K562 (cell line): ENCODE results near the gene ATP5PO. TPM values are rescaled to one million over a fixed set of nuclear protein-coding genes. Genes with fewer than 3 reads are reported as not detected.

Source experiments
- ARHGAP35 ChIP-seq: fragments of 450-650 bp; IDR thresholded peaks from 2 replicates; pipeline ENCODE4 v1.6.1; 2018; ENCODE audit not compliant: partially characterized antibody
- ARID2 ChIP-seq: fragments of 450-650 bp; IDR thresholded peaks from 2 replicates; pipeline ENCODE4 v1.6.1; 2017; ENCODE audit warnings: antibody characterized with exemption, mild to moderate bottlenecking
- ATF7 ChIP-seq: fragments of 450-650 bp; IDR thresholded peaks from 2 replicates; pipeline ENCODE4 v1.7.1; 2014; ENCODE audit warnings: mild to moderate bottlenecking, moderate library complexity
- BCL6 ChIP-seq: fragments of 250-450 bp; sonication (Bioruptor Pico); IDR thresholded peaks from 2 replicates; pipeline ENCODE4 v1.4.0; 2020
- CTCFL ChIP-seq: IDR thresholded peaks from 2 replicates; pipeline ENCODE4 v1.6.1; 2011; ENCODE audit warnings: borderline replicate concordance, low read depth, mild to moderate bottlenecking, moderate library complexity, low read length; ENCODE audit not compliant: insufficient read depth, poor library complexity, severe bottlenecking
- MCM7 ChIP-seq, 2 experiments: fragments of 450-650 bp; IDR thresholded peaks; 2 replicates each; pipeline ENCODE4 v1.6.1; 2016 to 2018
- MYBL2 ChIP-seq, 2 experiments: fragments of 450-650 bp in 1 of 2; sonication (generic) in 1 of 2; formaldehyde crosslinking in 1 of 2; IDR thresholded peaks; 2 replicates each; pipeline versions ENCODE4 v1.6.1 to v1.8.1; 2017 to 2022; ENCODE audit warnings: borderline replicate concordance in 1 of 2, inconsistent platforms in 1 of 2, low read depth in 1 of 2, mild to moderate bottlenecking in 1 of 2, missing genetic modification reagents in 1 of 2, moderate library complexity in 1 of 2
- NFXL1 ChIP-seq: fragments of 450-650 bp; formaldehyde crosslinking; IDR thresholded peaks from 2 replicates; pipeline ENCODE4 v1.4.0; 2021; ENCODE audit warnings: mild to moderate bottlenecking
- NR4A1 ChIP-seq, 2 experiments: fragments of 250-450 bp in 1 of 2; fragments of 450-650 bp in 1 of 2; sonication (Bioruptor Pico) in 1 of 2; IDR thresholded peaks; 2 replicates each; pipeline versions ENCODE4 v1.4.0 to v1.6.1; 2016 to 2020; ENCODE audit warnings: mild to moderate bottlenecking in 2 of 2, missing compliant biosample characterization in 1 of 2, missing genetic modification characterization in 1 of 2, moderate library complexity in 1 of 2
- SAP30 ChIP-seq: fragments of 200-600 bp; sonication (generic); IDR thresholded peaks from 2 replicates; pipeline ENCODE4 v1.6.1; 2012; ENCODE audit warnings: borderline replicate concordance, low read depth, mild to moderate bottlenecking, moderate library complexity, low read length, control low read depth, inconsistent platforms; ENCODE audit not compliant: insufficient read depth, poor library complexity, severe bottlenecking
- ZNF134 ChIP-seq: fragments of 250-450 bp; sonication (Bioruptor Pico); conservative IDR thresholded peaks from 2 replicates; pipeline ENCODE4 v1.4.0; 2020
- ZNF518B ChIP-seq: fragments of 250-450 bp; sonication (Bioruptor Pico); IDR thresholded peaks from 2 replicates; pipeline ENCODE4 v1.5.0; 2021; ENCODE audit warnings: mild to moderate bottlenecking, moderate library complexity
- polyA plus RNA-seq, 8 experiments: library from polyadenylated mRNA; depleted of rRNA in 4 of 8; stranded (reverse) in 5 of 8; unstranded in 3 of 8; fragments of >200 nt; fragmentation: Nextera tagmentation in 2 of 8; fragmentation: Illumina TruSeq in 1 of 8; extraction: Ambion mirVana in 2 of 8; extraction: Trizol in 1 of 8; gene quantifications; 2 replicates each; pipeline versions ENCODE4 v1.2.1 to v1.2.3, GENCODE V29; 2011 to 2014; ENCODE audit warnings: inconsistent platforms in 1 of 8, missing spikeins in 1 of 8
- total RNA-seq, 7 experiments: library from RNA; depleted of rRNA in 6 of 7; stranded (reverse); fragments of >200 nt in 6 of 7; fragmentation: Illumina TruSeq in 2 of 7; extraction: Trizol in 2 of 7; gene quantifications; 2 replicates each; pipeline versions ENCODE4 v1.2.1 to v1.2.3, GENCODE V29; 2011 to 2021; ENCODE audit warnings: low replicate concordance in 1 of 7
- TF ChIP-seq, protein P1 (sequence below): fragments of 250-450 bp; sonication (Bioruptor Pico); IDR thresholded peaks from 2 replicates; pipeline ENCODE4 v1.8.0; 2022; ENCODE audit warnings: moderate library complexity, mild to moderate bottlenecking, inconsistent platforms
- TF ChIP-seq, protein P2 (sequence below): sonication (generic); formaldehyde crosslinking; IDR thresholded peaks from 2 replicates; pipeline ENCODE4 v1.8.1; 2023; ENCODE audit warnings: mild to moderate bottlenecking, missing genetic modification reagents

Gene ATP5PO
- total and polyA plus RNA-seq, 9 of the 15 experiments (the other 6 are each of a cell fraction or from before 2014, with no cell fraction given) = 367 to 2,722 (median 808) TPM

GRCh38 chr21:33947451-33948095 is 32.0 kb upstream of the ATP5PO start (continued):
- TF ChIP-seq, protein P1, sequence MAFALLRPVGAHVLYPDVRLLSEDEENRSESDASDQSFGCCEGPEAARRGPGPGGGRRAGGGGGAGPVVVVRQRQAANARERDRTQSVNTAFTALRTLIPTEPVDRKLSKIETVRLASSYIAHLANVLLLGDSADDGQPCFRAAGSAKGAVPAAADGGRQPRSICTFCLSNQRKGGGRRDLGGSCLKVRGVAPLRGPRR (CRISPR knock-in tag) = no peak
- no peak for TF ChIP-seq ARHGAP35
- TF ChIP-seq BCL6 (CRISPR knock-in tag) = no peak
- TF ChIP-seq, protein P2, sequence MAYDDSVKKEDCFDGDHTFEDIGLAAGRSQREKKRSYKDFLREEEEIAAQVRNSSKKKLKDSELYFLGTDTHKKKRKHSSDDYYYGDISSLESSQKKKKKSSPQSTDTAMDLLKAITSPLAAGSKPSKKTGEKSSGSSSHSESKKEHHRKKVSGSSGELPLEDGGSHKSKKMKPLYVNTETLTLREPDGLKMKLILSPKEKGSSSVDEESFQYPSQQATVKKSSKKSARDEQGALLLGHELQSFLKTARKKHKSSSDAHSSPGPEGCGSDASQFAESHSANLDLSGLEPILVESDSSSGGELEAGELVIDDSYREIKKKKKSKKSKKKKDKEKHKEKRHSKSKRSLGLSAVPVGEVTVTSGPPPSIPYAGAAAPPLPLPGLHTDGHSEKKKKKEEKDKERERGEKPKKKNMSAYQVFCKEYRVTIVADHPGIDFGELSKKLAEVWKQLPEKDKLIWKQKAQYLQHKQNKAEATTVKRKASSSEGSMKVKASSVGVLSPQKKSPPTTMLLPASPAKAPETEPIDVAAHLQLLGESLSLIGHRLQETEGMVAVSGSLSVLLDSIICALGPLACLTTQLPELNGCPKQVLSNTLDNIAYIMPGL (CRISPR knock-in tag) = no peak
- peak; percentile 76 for TF ChIP-seq ATF7
- TF ChIP-seq ARID2 = 0 out of 2 replicates have a peak, but pooled peaks have one; percentile 8
- TF ChIP-seq ZNF518B (CRISPR knock-in tag) = no peak
- TF ChIP-seq NFXL1 (CRISPR knock-in tag) = no peak
- no peak for TF ChIP-seq ZNF134 (CRISPR knock-in tag)
- peak; percentile 68 for TF ChIP-seq SAP30
- TF ChIP-seq CTCFL = no peak
- no peak for TF ChIP-seq NR4A1 (CRISPR knock-in tag; IDR thresholded peaks at IDR 0.05)
- peak; percentile 79; the same call in 1 of the 2 replicates for TF ChIP-seq NR4A1 (tag; IDR thresholded peaks at IDR 0.05)
- TF ChIP-seq MYBL2 (IDR thresholded peaks at IDR 0.05; ENCODE audit: low read depth) = no peak; the same call in 1 of the 2 replicates
- TF ChIP-seq MYBL2 (CRISPR knock-in tag; IDR thresholded peaks at IDR 0.05; ENCODE audit: borderline replicate concordance) = no peak
- no peak for TF ChIP-seq MCM7 (IDR thresholded peaks at IDR 0.05)
